ENCODE measurements around the gene WFIKKN2. TPM values are rescaled to one million over a fixed set of nuclear protein-coding genes. Genes with fewer than 3 reads are reported as not detected.

The WFIKKN2 gene
- total and polyA plus RNA-seq, 2 of the 4 experiments (the other 2 are of a cell fraction) = 0.02 TPM; not detected in 1

GRCh38 chr17:50844117-50844700, 8.8 kb downstream of the WFIKKN2 start:
- H3K9me1 ChIP-seq (ENCODE audit: insufficient read depth, low read length) = no peaks in the 10 kb centered on the region
- no peak overlapping the region for H2BK20ac ChIP-seq (ENCODE audit: low read depth, low read length)
- no peak overlapping the region for H3K14ac ChIP-seq (replicated peaks; ENCODE audit: low read depth, low read length)
- no peaks in the 10 kb centered on the region for H3K79me1 ChIP-seq (ENCODE audit: low read depth in 1 of 2, low read length in 2 of 2)
- no peak overlapping the region for H3K9ac ChIP-seq (ENCODE audit: low read depth, low read length)
- H3K4me2 ChIP-seq (ENCODE audit: low read depth, low read length) = no peak overlapping the region
- no peak overlapping the region for H2BK120ac ChIP-seq (ENCODE audit: low read depth, low read length)
- H4K8ac ChIP-seq (ENCODE audit: low read depth in 2 of 2, low read length in 2 of 2) = 0 out of 4 replicates have a peak overlapping the region, but pooled peaks of 1 of the 2 experiments have one; percentile 5
- no peak overlapping the region for H2AK9ac ChIP-seq (replicated peaks; ENCODE audit: low read depth, low read length, poor library complexity)
- H4K5ac ChIP-seq (ENCODE audit: low read depth, low read length) = no peak overlapping the region
- in situ Hi-C loops (cut with MboI; ENCODE audit: low sequenced_read_pairs) (loop anchor here (5.0 kb wide), 2 partner anchors 57 to 297 kb away; partner anchors contain the start of gene SPATA20), dilution Hi-C loops (cut with HindIII; ENCODE audit: low sequenced_read_pairs, unreplicated experiment) (no loop called here), intact Hi-C loops (cut with micrococcal nuclease) (loop anchor here (5.0 kb wide), 1 partner anchor 362 kb away; no protein-coding TSS in a partner anchor)
- no peak overlapping the region for H3K27ac ChIP-seq (ENCODE audit: insufficient read depth, low read length)
- H4K20me1 ChIP-seq (ENCODE audit: insufficient read depth, low read length) = no peaks in the 10 kb centered on the region
- H2BK5ac ChIP-seq (ENCODE audit: low read depth, low read length, poor library complexity, severe bottlenecking) = no peak overlapping the region
- no peak overlapping the region for H4K91ac ChIP-seq (ENCODE audit: insufficient read depth, low read depth, low read length)
- no peak overlapping the region for H3K4me3 ChIP-seq (ENCODE audit: insufficient read depth, low read depth, low read length)
- H2AFZ ChIP-seq (replicated peaks; ENCODE audit: low read length, poor library complexity) = no peak overlapping the region
- no peak overlapping the region for H3K4ac ChIP-seq (ENCODE audit: low read depth, low read length)
- no peaks in the 10 kb centered on the region for H3K36me3 ChIP-seq (ENCODE audit: control insufficient read depth, insufficient read depth, low read length)
- no peaks in the 10 kb centered on the region for H3K27me3 ChIP-seq (ENCODE audit: control insufficient read depth, insufficient read depth, low read length)
- ChIA-PET CTCF (no interaction called here), POLR2A (ENCODE audit: unreplicated experiment) (no interaction called here)
- no peak overlapping the region for H2BK15ac ChIP-seq (ENCODE audit: low read depth, low read length)
- H3K56ac ChIP-seq (ENCODE audit: extremely low read depth, insufficient read depth, low read length) = no peak overlapping the region
- BruUV-seq (replicated peaks) = no TSS peak
- WGBS, 2 experiments (ENCODE audit: extremely low coverage in 2 of 2, insufficient read length in 1 of 2) = 84% methylated on average over 9 of the region's 14 CpGs; no CpG with 5 or more reads in 1 of the 2 experiments
- H3K4me1 ChIP-seq (ENCODE audit: control insufficient read depth, insufficient read depth, low read length) = peaks cover 6% of the 10 kb centered on the region; the same call in 1 of the 2 replicates
- TF ChIP-seq BHLHE40 (IDR thresholded peaks at IDR 0.05; ENCODE audit: low read depth, low read length) = no peak
- no peak for TF ChIP-seq RCOR1 (IDR thresholded peaks at IDR 0.05; ENCODE audit: insufficient replicate concordance, low read length)
- TF ChIP-seq ELK1 (IDR thresholded peaks at IDR 0.05; ENCODE audit: borderline replicate concordance, low read depth, low read length) = no peak
- no peak for TF ChIP-seq RFX5 (IDR thresholded peaks at IDR 0.05; ENCODE audit: low read depth, low read length)
- TF ChIP-seq RAD21 (IDR thresholded peaks at IDR 0.05; ENCODE audit: low read length) = no peak
- TF ChIP-seq CEBPB (IDR thresholded peaks at IDR 0.05; ENCODE audit: low read depth, low read length) = no peak
- no peak for TF ChIP-seq CHD1 (IDR thresholded peaks at IDR 0.05; ENCODE audit: low read depth, low read length)
- no peak for TF ChIP-seq USF2 (IDR thresholded peaks at IDR 0.05; ENCODE audit: low read depth, low read length)
- no peak for TF ChIP-seq POLR2A (IDR thresholded peaks at IDR 0.05; ENCODE audit: low read depth, low read length)
- no peak for TF ChIP-seq MAFK (IDR thresholded peaks at IDR 0.05; ENCODE audit: low read depth, low read length)
- TF ChIP-seq FOS (IDR thresholded peaks at IDR 0.05; ENCODE audit: low read depth, low read length) = no peak
- TF ChIP-seq MAZ (IDR thresholded peaks at IDR 0.05; ENCODE audit: borderline replicate concordance, low read depth, low read length) = no peak
- no peak for TF ChIP-seq MXI1 (IDR thresholded peaks at IDR 0.05; ENCODE audit: borderline replicate concordance, low read depth, low read length)
- no peak for TF ChIP-seq CTCF (conservative IDR thresholded peaks at IDR 0.05; ENCODE audit: low read depth, low read length)
- no peak overlapping the region for H3K18ac ChIP-seq (ENCODE audit: low read depth, low read length)
- H3K23ac ChIP-seq (ENCODE audit: low read depth, low read length) = no peak overlapping the region
- no peaks in the 10 kb centered on the region for H3K9me3 ChIP-seq (ENCODE audit: control insufficient read depth, insufficient read depth, low read length)
- H2AK5ac ChIP-seq (ENCODE audit: low read depth, low read length) = no peak overlapping the region
- DNase-seq (no peak), ATAC-seq (ENCODE audit: low read depth) (no peak)

Measured in IMR-90 (cell line).